ENCODE data around the gene HDHD3.

Gene HDHD3

DNA sequence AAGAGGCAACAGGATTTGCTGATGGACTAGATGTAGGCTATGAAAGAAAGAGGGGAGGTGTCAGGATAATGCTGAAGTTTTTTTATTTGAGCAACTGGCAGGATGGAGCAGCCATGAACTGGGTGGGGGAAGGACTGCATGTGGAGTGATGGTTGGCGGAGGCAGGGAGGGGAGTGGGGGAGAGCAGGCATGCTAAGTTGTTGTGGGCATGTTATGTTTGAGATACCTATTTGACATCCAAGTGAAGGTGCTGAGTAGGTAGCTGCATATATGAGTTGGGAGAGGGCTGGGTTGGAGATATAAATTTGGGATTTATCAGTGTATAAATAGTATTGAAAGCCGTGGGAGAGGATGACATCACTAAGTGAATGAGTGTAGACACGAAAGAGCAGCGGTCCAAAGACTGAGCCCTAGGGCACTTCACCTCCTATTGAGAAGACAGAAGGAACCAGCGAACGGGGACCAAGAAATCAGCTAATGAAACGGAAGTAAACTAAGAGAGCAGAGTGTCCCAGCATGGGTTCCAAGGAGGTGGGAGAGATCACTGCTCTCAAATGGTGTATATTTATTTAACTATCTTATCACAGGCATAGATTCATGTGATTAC lies 20.0 kb downstream of the HDHD3 start:
- Histone ChIP-seq H3K9ac (ENCODE audit: low read length) (no peak overlapping the region), H3K9me3 (ENCODE audit: control insufficient read depth, low read length) (no peaks in the 10 kb centered on the region), H3K36me3 (ENCODE audit: control insufficient read depth, insufficient read depth, low read length, severe bottlenecking) (no peaks in the 10 kb centered on the region), H3K4me3 (ENCODE audit: low read length) (no peak overlapping the region), H3K27me3 (replicated peaks; ENCODE audit: control insufficient read depth, insufficient read depth, low read length) (peaks cover 49% of the 10 kb centered on the region), H3K4me1 (ENCODE audit: control insufficient read depth, insufficient read depth, low read length) (peaks cover 8% of the 10 kb centered on the region)
- no peak for DNase-seq (ENCODE audit: low read depth)

DNA sequence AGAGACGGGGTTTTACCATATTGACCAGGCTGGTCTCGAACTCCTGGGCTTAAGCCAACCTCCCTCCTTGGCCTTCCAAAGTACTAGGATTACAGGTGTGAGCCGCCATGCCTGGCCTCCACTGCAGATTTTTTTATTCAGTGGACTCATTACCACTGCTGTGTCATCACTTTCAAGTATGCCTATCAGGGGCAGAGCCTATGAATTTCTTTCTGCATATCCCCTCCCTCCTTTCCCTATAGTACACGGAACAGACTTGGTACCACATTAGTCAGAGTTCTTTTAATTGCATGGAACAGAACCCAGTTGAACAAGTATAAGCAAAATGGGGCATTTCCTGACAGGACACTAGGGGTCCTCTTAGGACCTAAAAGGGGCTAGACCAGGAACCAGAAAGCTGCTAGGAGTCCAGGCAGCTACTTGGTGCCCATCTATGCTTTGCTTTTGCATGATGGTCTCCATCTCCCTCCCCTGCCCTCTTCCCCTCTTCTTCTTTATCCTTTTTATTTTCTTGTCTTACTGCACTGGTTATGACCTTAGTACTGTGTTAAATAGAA lies 21.7 kb downstream of the HDHD3 start:
- Histone ChIP-seq H3K9ac (ENCODE audit: low read length) (no peak overlapping the region), H3K36me3 (ENCODE audit: control insufficient read depth, insufficient read depth, low read length, severe bottlenecking) (no peaks in the 10 kb centered on the region), H3K4me3 (ENCODE audit: low read length) (no peak overlapping the region), H3K27me3 (replicated peaks; ENCODE audit: control insufficient read depth, insufficient read depth, low read length) (peaks cover 64% of the 10 kb centered on the region), H3K9me3 (ENCODE audit: control insufficient read depth, low read length) (no peaks in the 10 kb centered on the region), H3K4me1 (ENCODE audit: control insufficient read depth, insufficient read depth, low read length) (peaks cover 1% of the 10 kb centered on the region)
- DNase-seq (ENCODE audit: low read depth) = no peak

DNA sequence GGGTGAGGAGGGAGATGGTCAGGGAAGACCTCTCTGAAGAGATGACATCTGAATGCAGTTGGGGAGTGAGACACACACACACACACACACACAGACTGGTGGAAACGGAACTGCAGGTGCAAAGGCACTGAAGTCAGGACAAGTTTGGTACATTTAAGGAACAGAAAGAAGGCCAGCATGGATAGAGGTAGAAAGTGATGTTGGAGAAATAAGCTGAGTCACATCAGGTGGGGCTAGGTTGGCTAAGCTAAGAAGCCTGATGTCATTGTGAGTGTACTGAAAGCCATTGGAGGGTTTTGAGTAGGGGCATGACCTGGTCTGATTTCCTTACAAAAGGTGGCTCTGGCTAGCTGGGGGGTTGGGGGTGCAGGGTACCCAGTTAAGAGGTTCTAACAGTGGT lies 24.4 kb downstream of the HDHD3 start:
- DNase-seq (ENCODE audit: low read depth) = no peak
- Histone ChIP-seq H3K9me3 (ENCODE audit: control insufficient read depth, low read length) (no peaks in the 10 kb centered on the region), H3K9ac (ENCODE audit: low read length) (no peak overlapping the region), H3K4me1 (ENCODE audit: control insufficient read depth, insufficient read depth, low read length) (peaks cover 4% of the 10 kb centered on the region), H3K36me3 (ENCODE audit: control insufficient read depth, insufficient read depth, low read length, severe bottlenecking) (no peaks in the 10 kb centered on the region), H3K4me3 (ENCODE audit: low read length) (no peak overlapping the region), H3K27me3 (replicated peaks; ENCODE audit: control insufficient read depth, insufficient read depth, low read length) (peaks cover 61% of the 10 kb centered on the region)

DNA sequence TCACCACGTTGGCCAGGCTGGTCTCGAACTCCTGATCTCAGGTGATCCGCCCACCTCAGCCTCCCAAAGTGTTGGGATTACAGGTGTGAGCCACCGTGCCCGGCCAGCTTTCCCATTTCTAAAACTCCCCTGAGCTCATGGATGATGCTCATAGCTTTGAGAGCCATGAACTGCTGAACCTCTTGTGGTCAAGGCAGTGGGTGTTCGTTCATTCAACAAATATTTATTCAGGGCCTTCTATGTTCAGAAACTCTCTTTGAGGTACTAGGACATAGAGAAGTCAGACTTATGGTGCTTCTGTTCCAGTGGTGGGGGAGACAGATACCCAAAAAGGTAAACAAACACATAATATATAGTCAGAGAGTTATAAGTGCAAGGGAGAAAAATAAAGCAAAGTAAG lies 24.8 kb downstream of the HDHD3 start:
- Histone ChIP-seq H3K4me3 (ENCODE audit: low read length) (no peak overlapping the region), H3K4me1 (ENCODE audit: control insufficient read depth, insufficient read depth, low read length) (peaks cover 4% of the 10 kb centered on the region), H3K27me3 (replicated peaks; ENCODE audit: control insufficient read depth, insufficient read depth, low read length) (peaks cover 59% of the 10 kb centered on the region), H3K9me3 (ENCODE audit: control insufficient read depth, low read length) (no peaks in the 10 kb centered on the region), H3K9ac (ENCODE audit: low read length) (no peak overlapping the region), H3K36me3 (ENCODE audit: control insufficient read depth, insufficient read depth, low read length, severe bottlenecking) (no peaks in the 10 kb centered on the region)
- no peak for DNase-seq (ENCODE audit: low read depth)

DNA sequence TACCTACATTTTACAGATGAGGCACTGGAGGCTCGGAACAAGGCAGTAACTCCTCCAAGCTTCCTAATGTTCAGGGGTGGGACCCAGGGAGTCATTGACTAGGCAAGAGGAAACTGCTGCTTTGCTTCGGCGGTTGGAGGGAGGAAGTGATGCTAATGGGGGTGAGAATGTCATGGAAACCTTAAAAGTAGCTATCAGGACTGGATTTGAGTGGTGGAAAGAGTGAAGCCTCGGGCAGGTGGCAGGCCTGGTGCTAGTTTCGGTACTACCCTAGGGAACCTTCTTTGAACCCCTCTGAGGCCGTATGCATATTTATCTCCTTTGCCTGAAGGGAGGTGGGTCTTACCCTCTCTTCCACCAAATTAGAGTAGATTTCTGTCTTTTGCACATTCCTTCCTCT lies 25.8 kb downstream of the HDHD3 start:
- no peak overlapping the region for H3K9ac ChIP-seq (ENCODE audit: low read length)
- H3K4me1 ChIP-seq (ENCODE audit: control insufficient read depth, insufficient read depth, low read length) = peaks cover 4% of the 10 kb centered on the region
- H3K4me3 ChIP-seq (ENCODE audit: low read length) = no peak overlapping the region
- DNase-seq (ENCODE audit: low read depth) = no peak
- peaks cover 52% of the 10 kb centered on the region for H3K27me3 ChIP-seq (replicated peaks; ENCODE audit: control insufficient read depth, insufficient read depth, low read length)
- H3K36me3 ChIP-seq (ENCODE audit: control insufficient read depth, insufficient read depth, low read length, severe bottlenecking) = no peaks in the 10 kb centered on the region
- no peaks in the 10 kb centered on the region for H3K9me3 ChIP-seq (ENCODE audit: control insufficient read depth, low read length)

DNA sequence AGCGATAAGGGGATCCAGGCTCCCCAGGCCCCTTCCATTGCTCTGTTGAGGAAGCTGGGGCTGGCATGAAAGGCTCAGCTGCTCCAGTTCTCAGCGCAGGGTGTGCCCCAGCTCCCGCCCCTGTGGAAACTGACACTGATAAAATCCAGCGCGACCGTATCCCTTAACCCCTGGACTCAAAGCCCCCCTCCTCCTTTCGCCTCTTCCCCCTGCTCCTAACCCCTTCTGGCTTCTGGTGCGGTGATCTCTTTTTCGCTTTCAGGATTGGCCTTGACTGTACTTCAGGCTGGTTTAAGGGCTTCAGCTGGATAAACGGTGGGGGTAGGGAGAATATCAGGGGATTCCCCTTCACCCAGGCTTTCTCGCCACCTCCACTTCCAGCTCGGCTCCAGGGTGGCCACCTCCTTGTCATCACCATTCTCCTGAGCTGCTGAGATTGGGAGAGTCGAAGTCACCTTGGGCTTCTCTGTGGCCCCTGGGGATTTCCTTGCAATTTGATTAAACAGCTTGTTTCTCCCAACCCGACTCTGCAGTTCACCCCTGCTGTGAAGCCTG lies 26.6 kb downstream of the HDHD3 start:
- Histone ChIP-seq H3K4me3 (ENCODE audit: low read length) (peak overlapping the region; percentile 62), H3K36me3 (ENCODE audit: control insufficient read depth, insufficient read depth, low read length, severe bottlenecking) (no peaks in the 10 kb centered on the region), H3K9me3 (ENCODE audit: control insufficient read depth, low read length) (no peaks in the 10 kb centered on the region), H3K4me1 (ENCODE audit: control insufficient read depth, insufficient read depth, low read length) (peaks cover 4% of the 10 kb centered on the region), H3K27me3 (replicated peaks; ENCODE audit: control insufficient read depth, insufficient read depth, low read length) (peaks cover 50% of the 10 kb centered on the region), H3K9ac (ENCODE audit: low read length) (no peak overlapping the region)
- DNase-seq (ENCODE audit: low read depth) = no peak

DNA sequence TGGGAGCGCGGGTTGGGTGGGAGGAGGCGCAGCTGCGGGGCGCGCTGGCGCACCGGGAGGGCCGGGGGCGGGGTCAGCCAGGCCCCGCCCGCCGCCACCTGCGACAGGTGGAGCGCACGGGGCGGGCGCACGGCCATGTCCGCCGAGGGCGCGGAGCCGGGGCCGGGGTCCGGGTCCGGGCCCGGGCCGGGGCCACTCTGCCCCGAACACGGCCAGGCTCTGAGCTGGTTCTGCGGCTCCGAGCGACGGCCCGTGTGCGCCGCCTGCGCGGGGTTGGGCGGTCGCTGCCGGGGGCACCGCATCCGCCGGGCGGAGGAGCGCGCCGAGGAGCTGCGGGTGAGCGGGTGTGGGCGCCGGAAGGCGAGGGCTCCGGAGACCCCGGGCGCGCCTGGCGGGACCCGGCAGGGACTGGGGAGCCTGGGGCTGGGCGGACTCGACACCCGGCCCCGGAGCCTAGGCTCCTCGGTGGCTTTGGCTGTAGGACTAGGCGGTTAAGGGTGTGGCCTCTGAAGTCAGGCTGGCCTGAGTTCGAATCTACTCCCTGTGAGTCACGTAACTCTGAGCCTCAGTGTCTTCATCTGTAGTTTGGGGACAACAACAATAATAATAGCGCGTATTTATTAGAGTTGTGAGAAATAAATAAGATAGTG lies 27.2 kb downstream of the HDHD3 start, which contains the start of gene BSPRY:
TSS of gene BSPRY (plus strand) at position 97 of the 650 bp plus-strand sequence. CDS start at position 136, 39 bp downstream.
- Histone ChIP-seq H3K27me3 (replicated peaks; ENCODE audit: control insufficient read depth, insufficient read depth, low read length) (peaks cover 44% of the 10 kb centered on the region), H3K4me3 (ENCODE audit: low read length) (peak within 1 kb of the TSS; percentile 62)
- DNase-seq (ENCODE audit: low read depth) = no peak

DNA sequence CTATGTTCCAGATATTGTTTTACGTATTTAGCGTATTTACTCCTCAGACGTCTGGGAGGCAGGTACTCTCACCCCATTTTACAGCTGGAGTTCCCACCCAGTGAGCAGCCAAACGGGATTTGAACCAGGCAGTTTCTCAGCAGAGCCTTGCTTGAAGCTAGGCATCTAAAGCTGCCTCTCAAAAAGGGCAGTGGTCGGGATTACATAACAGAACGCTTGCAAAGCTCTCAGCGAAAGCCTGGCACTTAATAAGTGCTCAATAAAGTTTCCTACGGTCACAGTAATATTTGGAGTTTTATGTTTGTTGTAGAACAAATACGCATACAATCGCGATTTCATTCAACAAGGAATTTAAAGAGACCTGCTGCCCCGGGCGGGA lies 27.7 kb downstream of the HDHD3 start:
- no peak for DNase-seq (ENCODE audit: low read depth)
- Histone ChIP-seq H3K4me1 (ENCODE audit: control insufficient read depth, insufficient read depth, low read length) (peaks cover 6% of the 10 kb centered on the region), H3K36me3 (ENCODE audit: control insufficient read depth, insufficient read depth, low read length, severe bottlenecking) (no peaks in the 10 kb centered on the region), H3K9ac (ENCODE audit: low read length) (no peak overlapping the region), H3K27me3 (replicated peaks; ENCODE audit: control insufficient read depth, insufficient read depth, low read length) (peaks cover 38% of the 10 kb centered on the region), H3K4me3 (ENCODE audit: low read length) (peak overlapping the region; percentile 62), H3K9me3 (ENCODE audit: control insufficient read depth, low read length) (no peaks in the 10 kb centered on the region)

More for the DNA sequence above, 27.2 kb downstream of the HDHD3 start, which contains the start of gene BSPRY:
- Histone ChIP-seq H3K9me3 (ENCODE audit: control insufficient read depth, low read length) (no peaks in the 10 kb centered on the region), H3K4me1 (ENCODE audit: control insufficient read depth, insufficient read depth, low read length) (peaks cover 4% of the 10 kb centered on the region), H3K36me3 (ENCODE audit: control insufficient read depth, insufficient read depth, low read length, severe bottlenecking) (no peaks in the 10 kb centered on the region), H3K9ac (ENCODE audit: low read length) (no peak within 1 kb of the TSS)

DNA sequence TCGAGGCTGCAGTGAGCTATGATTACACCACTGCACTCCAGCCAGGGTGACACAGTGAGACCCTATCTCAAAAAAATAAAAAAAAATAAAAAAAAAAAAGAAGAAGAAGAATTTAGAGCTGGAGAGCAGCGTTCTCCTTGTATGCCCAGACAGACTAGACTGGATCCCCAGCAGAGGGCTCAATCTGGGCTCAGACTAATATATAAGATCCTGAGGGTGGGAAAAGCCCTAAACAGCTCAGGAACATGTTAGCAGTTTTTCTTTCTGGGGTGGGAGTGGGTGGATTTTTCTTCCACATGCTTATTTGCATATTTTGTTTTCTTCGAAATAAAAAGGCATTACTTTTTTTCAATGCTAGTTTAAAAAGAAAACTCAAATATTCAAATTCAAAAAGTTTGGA lies 28.3 kb downstream of the HDHD3 start:
- no peak for DNase-seq (ENCODE audit: low read depth)
- Histone ChIP-seq H3K9me3 (ENCODE audit: control insufficient read depth, low read length) (no peaks in the 10 kb centered on the region), H3K36me3 (ENCODE audit: control insufficient read depth, insufficient read depth, low read length, severe bottlenecking) (no peaks in the 10 kb centered on the region), H3K4me3 (ENCODE audit: low read length) (no peak overlapping the region), H3K27me3 (replicated peaks; ENCODE audit: control insufficient read depth, insufficient read depth, low read length) (peaks cover 34% of the 10 kb centered on the region), H3K9ac (ENCODE audit: low read length) (no peak overlapping the region), H3K4me1 (ENCODE audit: control insufficient read depth, insufficient read depth, low read length) (peaks cover 11% of the 10 kb centered on the region)

DNA sequence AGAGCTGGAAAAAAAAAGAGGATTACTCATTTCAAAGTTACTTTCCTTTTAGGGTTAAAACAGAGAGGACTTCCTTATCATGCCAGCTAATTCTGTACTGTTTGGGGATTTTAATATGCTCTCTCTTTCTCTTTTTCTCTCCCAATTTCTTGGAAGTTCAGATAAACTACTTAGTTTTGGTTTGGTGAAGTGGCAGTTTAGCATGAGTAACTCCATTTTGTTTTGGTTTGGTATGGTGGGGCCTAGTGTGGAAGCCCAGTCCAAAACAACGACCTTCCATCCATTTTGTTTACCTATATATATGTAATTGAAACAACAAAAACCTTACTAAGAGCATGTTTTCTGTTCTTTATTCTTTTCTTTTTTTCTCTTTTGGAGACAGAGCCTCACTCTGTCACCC lies 31.1 kb downstream of the HDHD3 start:
- peaks cover 14% of the 10 kb centered on the region for H3K4me1 ChIP-seq (ENCODE audit: control insufficient read depth, insufficient read depth, low read length)
- H3K27me3 ChIP-seq (replicated peaks; ENCODE audit: control insufficient read depth, insufficient read depth, low read length) = peaks cover 11% of the 10 kb centered on the region
- H3K4me3 ChIP-seq (ENCODE audit: low read length) = no peak overlapping the region
- H3K36me3 ChIP-seq (ENCODE audit: control insufficient read depth, insufficient read depth, low read length, severe bottlenecking) = no peaks in the 10 kb centered on the region
- no peaks in the 10 kb centered on the region for H3K9me3 ChIP-seq (ENCODE audit: control insufficient read depth, low read length)
- no peak for DNase-seq (ENCODE audit: low read depth)
- no peak overlapping the region for H3K9ac ChIP-seq (ENCODE audit: low read length)

DNA sequence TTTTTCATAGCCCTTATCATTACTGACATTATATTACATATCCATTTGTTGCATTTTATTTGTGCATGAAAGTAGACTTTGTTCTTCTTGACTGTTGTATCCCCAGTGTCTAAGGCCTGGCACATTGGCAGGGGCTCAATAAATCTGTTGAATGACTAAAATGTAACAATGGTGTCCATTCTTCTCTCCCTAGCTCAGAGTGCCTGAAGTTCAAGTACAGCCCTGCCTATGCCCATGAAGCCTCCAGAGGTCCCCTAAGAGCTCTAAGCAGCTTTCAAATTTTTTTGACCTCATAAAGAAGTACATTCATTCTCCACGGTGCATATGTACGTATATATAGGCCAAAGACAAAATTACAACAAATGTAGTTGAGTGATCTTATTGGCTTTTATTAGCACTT lies 31.6 kb downstream of the HDHD3 start:
- no peaks in the 10 kb centered on the region for H3K36me3 ChIP-seq (ENCODE audit: control insufficient read depth, insufficient read depth, low read length, severe bottlenecking)
- H3K9me3 ChIP-seq (ENCODE audit: control insufficient read depth, low read length) = no peaks in the 10 kb centered on the region
- DNase-seq (ENCODE audit: low read depth) = no peak
- no peak overlapping the region for H3K9ac ChIP-seq (ENCODE audit: low read length)
- H3K4me1 ChIP-seq (ENCODE audit: control insufficient read depth, insufficient read depth, low read length) = peaks cover 14% of the 10 kb centered on the region
- H3K4me3 ChIP-seq (ENCODE audit: low read length) = no peak overlapping the region
- H3K27me3 ChIP-seq (replicated peaks; ENCODE audit: control insufficient read depth, insufficient read depth, low read length) = peaks cover 6% of the 10 kb centered on the region

Measured in adipocyte (in vitro differentiated cells).